Testis (tissue), 2 donors: ENCODE data around the gene ERMP1.

Experiments used
- POLR2A ChIP-seq: fragments of 450-650 bp; IDR thresholded peaks from one replicate; pipeline ENCODE4 v1.6.1; 2017; ENCODE audit warnings: antibody characterized with exemption, mild to moderate bottlenecking, moderate library complexity
- TF ChIP-seq, protein P1 (sequence below), 3 experiments: fragments of 450-650 bp in 2 of 3; fragments of 200-600 bp in 1 of 3; sonication (generic) in 1 of 3; IDR thresholded peaks; one replicate each; pipeline ENCODE4 v1.5.1; 2016 to 2019; ENCODE audit warnings: antibody characterized with exemption in 3 of 3, mild to moderate bottlenecking in 2 of 3, moderate library complexity in 1 of 3

DNA sequence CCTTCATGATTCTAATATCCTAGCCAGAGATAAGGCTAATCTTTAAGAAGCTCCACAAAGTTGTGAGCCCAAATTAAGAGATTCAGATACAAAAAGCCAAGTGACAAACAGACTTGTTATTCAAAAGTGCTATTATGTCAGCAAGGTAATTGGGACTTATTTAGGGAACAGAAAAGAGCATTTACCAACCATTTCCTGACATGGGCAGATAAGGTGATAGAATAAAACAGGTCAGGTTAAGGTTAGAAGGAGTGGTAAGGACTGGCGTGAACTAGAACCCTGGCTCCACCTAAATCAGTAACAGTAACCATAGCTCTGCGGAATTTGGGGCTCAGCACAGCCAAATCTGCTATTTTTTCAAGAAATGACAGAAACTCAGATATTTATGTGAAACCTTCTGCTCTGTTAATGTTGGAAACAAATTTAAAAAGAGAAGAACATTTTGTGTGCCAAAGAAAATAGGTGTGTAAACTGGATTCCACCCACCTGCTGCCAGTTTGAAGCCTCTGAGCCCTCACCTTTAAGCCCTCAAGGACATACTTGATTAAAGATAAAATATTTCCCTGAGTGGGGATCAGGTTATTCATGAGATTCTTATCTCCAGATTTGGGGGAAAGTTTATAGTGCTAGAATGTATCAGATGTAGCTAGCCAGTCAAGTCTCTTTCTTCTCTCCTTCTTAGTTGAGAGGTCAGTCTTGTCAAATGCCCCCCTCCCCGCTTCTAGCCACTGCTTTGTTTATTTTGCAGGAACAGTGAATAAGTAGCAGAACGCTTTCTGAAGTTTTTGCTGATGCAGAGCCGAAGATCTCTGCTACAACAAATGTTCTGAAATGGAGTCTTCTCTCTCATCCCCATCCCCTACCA is 10.2 kb upstream of the ERMP1 start:
- TF ChIP-seq, protein P1, sequence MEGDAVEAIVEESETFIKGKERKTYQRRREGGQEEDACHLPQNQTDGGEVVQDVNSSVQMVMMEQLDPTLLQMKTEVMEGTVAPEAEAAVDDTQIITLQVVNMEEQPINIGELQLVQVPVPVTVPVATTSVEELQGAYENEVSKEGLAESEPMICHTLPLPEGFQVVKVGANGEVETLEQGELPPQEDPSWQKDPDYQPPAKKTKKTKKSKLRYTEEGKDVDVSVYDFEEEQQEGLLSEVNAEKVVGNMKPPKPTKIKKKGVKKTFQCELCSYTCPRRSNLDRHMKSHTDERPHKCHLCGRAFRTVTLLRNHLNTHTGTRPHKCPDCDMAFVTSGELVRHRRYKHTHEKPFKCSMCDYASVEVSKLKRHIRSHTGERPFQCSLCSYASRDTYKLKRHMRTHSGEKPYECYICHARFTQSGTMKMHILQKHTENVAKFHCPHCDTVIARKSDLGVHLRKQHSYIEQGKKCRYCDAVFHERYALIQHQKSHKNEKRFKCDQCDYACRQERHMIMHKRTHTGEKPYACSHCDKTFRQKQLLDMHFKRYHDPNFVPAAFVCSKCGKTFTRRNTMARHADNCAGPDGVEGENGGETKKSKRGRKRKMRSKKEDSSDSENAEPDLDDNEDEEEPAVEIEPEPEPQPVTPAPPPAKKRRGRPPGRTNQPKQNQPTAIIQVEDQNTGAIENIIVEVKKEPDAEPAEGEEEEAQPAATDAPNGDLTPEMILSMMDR (IDR thresholded peaks at IDR 0.05), result no peak
- no peak for TF ChIP-seq POLR2A
